Endothelial cell of umbilical vein (primary cell): ENCODE measurements around the gene ZHX3. TPM values are rescaled to one million over a fixed set of nuclear protein-coding genes. Genes with fewer than 3 reads are reported as not detected.

ENCODE experiments used
- BruUV-seq: library from RNA; stranded (reverse); fragments of 400-500 nt; replicated peaks from 2 replicates; lab custom pipeline; 2021; lab: Mats Ljungman, UMichigan
- CTCF ChIA-PET: fragments of 300-600, 350-600 bp; sonication (Branson Sonifier 250); formaldehyde crosslinking; loops from one replicate; lab custom pipeline; 2021; ENCODE audit warnings: antibody characterized with exemption, inconsistent platforms; lab: Charles Lee
- POLR2A ChIA-PET: fragments of 300-600, 350-600 bp; sonication (Branson Sonifier 250); formaldehyde crosslinking; loops from one replicate; lab custom pipeline; 2021; ENCODE audit warnings: antibody characterized with exemption, inconsistent platforms; lab: Charles Lee
- DNase-seq: peaks from one replicate; pipeline ENCODE4 v3.0.0-alpha.2; 2011; ENCODE audit warnings: low read depth, low spot score
- FAIRE-seq: peaks from 2 replicates; lab custom pipeline; 2011; peaks lifted over from hg19 to GRCh38; lab: Jason Lieb, UNC
- H2AFZ ChIP-seq: 2 replicates; pipeline ENCODE4 v1.6.0; 2012; ENCODE audit warnings: low read depth, low read length, control low read depth, inconsistent platforms
- H3K27ac ChIP-seq: 2 replicates; pipeline ENCODE4 v1.5.1; 2011; ENCODE audit warnings: low read depth, mild to moderate bottlenecking, control low read depth, low read length, moderate library complexity; ENCODE audit not compliant: insufficient read depth
- H3K27me3 ChIP-seq, 2 experiments: 2 replicates each; pipeline versions ENCODE4 v1.6.0 to v1.6.1; 2011; ENCODE audit warnings: low read length in 2 of 2, mixed read lengths in 1 of 2; ENCODE audit not compliant: control insufficient read depth in 2 of 2, insufficient read depth in 2 of 2
- H3K36me3 ChIP-seq, 2 experiments: 2 replicates in 1 of 2; 3 replicates in 1 of 2; pipeline ENCODE4 v1.5.1; 2011; ENCODE audit warnings: low read length in 2 of 2, mild to moderate bottlenecking in 1 of 2, moderate library complexity in 1 of 2; ENCODE audit not compliant: control insufficient read depth in 2 of 2, insufficient read depth in 2 of 2; ENCODE audit errors: extremely low read depth in 1 of 2
- H3K4me1 ChIP-seq: 3 replicates; pipeline ENCODE4 v1.5.1; 2011; ENCODE audit warnings: mild to moderate bottlenecking, low read length; ENCODE audit not compliant: control insufficient read depth, insufficient read depth; ENCODE audit errors: extremely low read depth
- H3K4me2 ChIP-seq: 2 replicates; pipeline ENCODE4 v1.6.1; 2011; ENCODE audit warnings: low read length, control low read depth, mixed read lengths; ENCODE audit not compliant: insufficient read depth
- H3K4me3 ChIP-seq, 3 experiments: fragments of 200-600 bp in 1 of 3; sonication (generic), shearing (Covaris generic) in 1 of 3; replicated peaks in 1 of 3; 2 replicates each; pipeline ENCODE4 v1.5.1; 2011 to 2016; ENCODE audit warnings: control low read depth in 3 of 3, low read length in 3 of 3, mild to moderate bottlenecking in 2 of 3, inconsistent platforms in 1 of 3, low read depth in 1 of 3, moderate library complexity in 1 of 3; ENCODE audit not compliant: insufficient read depth in 1 of 3
- H3K79me2 ChIP-seq: 2 replicates; pipeline ENCODE4 v1.6.0; 2012; ENCODE audit warnings: low read length, inconsistent platforms; ENCODE audit not compliant: control insufficient read depth, insufficient read depth
- H3K9ac ChIP-seq: replicated peaks from 2 replicates; pipeline ENCODE3; 2011; ENCODE audit warnings: low read length, control low read depth; ENCODE audit not compliant: insufficient read depth; ENCODE audit errors: extremely low read depth
- H3K9me1 ChIP-seq: replicated peaks from 3 replicates; pipeline ENCODE4 v1.6.0; 2011; ENCODE audit warnings: mild to moderate bottlenecking, low read length; ENCODE audit not compliant: control insufficient read depth, insufficient read depth; ENCODE audit errors: extremely low read depth
- H3K9me3 ChIP-seq: replicated peaks from 2 replicates; pipeline ENCODE4 v1.5.1; 2012; ENCODE audit warnings: low read length, inconsistent platforms; ENCODE audit not compliant: control insufficient read depth, insufficient read depth
- H4K20me1 ChIP-seq: replicated peaks from 2 replicates; pipeline ENCODE3; 2011; ENCODE audit warnings: mild to moderate bottlenecking, low read length; ENCODE audit not compliant: control insufficient read depth, insufficient read depth; ENCODE audit errors: extremely low read depth
- EZH2 ChIP-seq: IDR thresholded peaks from 2 replicates; pipeline ENCODE4 v1.6.1; 2012; ENCODE audit warnings: borderline replicate concordance, low read depth, mild to moderate bottlenecking, moderate library complexity, low read length, inconsistent platforms; ENCODE audit not compliant: severe bottlenecking
- FOS ChIP-seq: IDR thresholded peaks from 2 replicates; pipeline ENCODE4 v1.6.1; 2011; ENCODE audit warnings: mild to moderate bottlenecking, low read length, moderate library complexity, borderline replicate concordance; ENCODE audit not compliant: insufficient read depth
- GATA2 ChIP-seq: IDR thresholded peaks from 2 replicates; pipeline ENCODE4 v1.7.0; 2011; ENCODE audit warnings: low read depth, mild to moderate bottlenecking, moderate library complexity, mixed read lengths, low read length; ENCODE audit not compliant: insufficient read length, insufficient read depth
- JUN ChIP-seq: IDR thresholded peaks from 2 replicates; pipeline ENCODE4 v1.6.1; 2011; ENCODE audit warnings: borderline replicate concordance, low read depth; ENCODE audit not compliant: insufficient read length, insufficient read depth
- MYC ChIP-seq: IDR thresholded peaks from one replicate; pipeline ENCODE4 v1.6.1; 2011; ENCODE audit warnings: mild to moderate bottlenecking, low read depth, low read length
- POLR2A ChIP-seq: IDR thresholded peaks from 2 replicates; pipeline ENCODE4 v1.6.1; 2012; ENCODE audit warnings: low read depth, mild to moderate bottlenecking, control low read depth, low read length
- POLR2AphosphoS5 ChIP-seq: IDR thresholded peaks from 2 replicates; pipeline ENCODE4 v1.6.1; 2012; ENCODE audit warnings: low read depth, mild to moderate bottlenecking, control low read depth, low read length, moderate library complexity; ENCODE audit not compliant: insufficient read depth
- dilution Hi-C: fragments of 300-500 bp; cut with MboI; formaldehyde crosslinking; loops from one replicate; pipeline ENCODE4 v1.15.0; 2019; ENCODE audit warnings: low sequenced_read_pairs; ENCODE audit not compliant: extremely low pct_ligation_motif_present
- intact Hi-C: fragments of 100-400 bp; cut with micrococcal nuclease; formaldehyde crosslinking; loops from one replicate; pipeline ENCODE4 v1.10.0; 2022
- polyA plus RNA-seq, 4 experiments: library from polyadenylated mRNA; depleted of rRNA in 3 of 4; stranded (reverse) in 3 of 4; unstranded in 1 of 4; fragments of >200 nt; gene quantifications; 2 replicates each; pipeline versions ENCODE4 v1.2.1 to v1.2.3, GENCODE V29; 2011 to 2012; ENCODE audit warnings: missing spikeins in 1 of 4
- total RNA-seq: library from RNA; stranded (reverse); gene quantifications from 2 replicates; pipeline ENCODE4 v1.2.3, GENCODE V29; 2021
- TF ChIP-seq, protein P1 (sequence below): IDR thresholded peaks from 2 replicates; pipeline ENCODE4 v1.6.1; 2011; ENCODE audit not compliant: insufficient read depth, insufficient read length
- TF ChIP-seq, protein P2 (sequence below), 2 donors: IDR thresholded peaks; 1 replicate in 1 of 2; 2 replicates in 1 of 2; pipeline ENCODE4 v1.5.1; 2011; ENCODE audit warnings: low read length in 2 of 2, mild to moderate bottlenecking in 2 of 2, moderate library complexity in 2 of 2, control low read depth in 1 of 2, inconsistent platforms in 1 of 2, low read depth in 1 of 2; ENCODE audit not compliant: insufficient read depth in 1 of 2; ENCODE audit errors: extremely low read depth in 1 of 2

Gene ZHX3
- total and polyA plus RNA-seq, 2 donors (not counting 3 experiments of a cell fraction or from before 2014, with no cell fraction given), result 7.4 to 17.8 TPM

DNA sequence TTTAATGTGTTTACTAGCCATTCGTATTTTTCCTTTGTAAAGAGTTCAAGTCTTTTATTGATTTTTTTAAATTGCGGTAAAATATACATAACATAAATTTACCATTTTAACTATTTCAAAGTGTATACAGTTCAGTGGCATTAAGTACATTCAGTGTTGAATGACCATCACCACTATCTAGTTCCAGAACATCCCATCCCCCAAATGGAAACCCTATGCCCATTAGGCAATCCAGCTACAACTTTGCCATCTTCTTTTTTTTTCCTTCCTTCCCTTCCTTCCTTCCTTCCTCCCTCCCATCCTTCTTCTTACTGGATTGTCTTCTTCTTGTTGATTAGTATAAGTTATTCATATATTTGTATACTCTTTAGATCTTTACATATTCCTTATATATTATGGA lies 31.7 kb upstream of the ZHX3 start:
- BruUV-seq, result no TSS peak
- ChIA-PET CTCF (interaction anchor here (1.5 to 3.4 kb wide), 2 partner anchors 9 to 10 kb away, joined by 3 to 19 read pairs; partner anchors contain the start of gene LPIN3), POLR2A (no interaction called here)
- Histone ChIP-seq H3K9me3 (no peaks in the 10 kb centered on the region), H3K27ac (no peak overlapping the region), H3K4me3 (no peak overlapping the region), H4K20me1 (no peaks in the 10 kb centered on the region), H2AFZ (no peak overlapping the region), H3K9me1 (no peaks in the 10 kb centered on the region), H3K4me1 (no peaks in the 10 kb centered on the region), H3K36me3 (no peaks in the 10 kb centered on the region), H3K4me2 (no peak overlapping the region), H3K27me3 (no peaks in the 10 kb centered on the region), H3K9ac (no peak overlapping the region), H3K79me2 (no peaks in the 10 kb centered on the region)
- intact Hi-C loops, result no loop called here
- FAIRE-seq, result no peak
- TF ChIP-seq FOS (no peak), JUN (no peak), GATA2 (no peak), POLR2AphosphoS5 (no peak), EZH2 (no peak)
- TF ChIP-seq, protein P1, sequence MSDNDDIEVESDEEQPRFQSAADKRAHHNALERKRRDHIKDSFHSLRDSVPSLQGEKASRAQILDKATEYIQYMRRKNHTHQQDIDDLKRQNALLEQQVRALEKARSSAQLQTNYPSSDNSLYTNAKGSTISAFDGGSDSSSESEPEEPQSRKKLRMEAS, result no peak
- dilution Hi-C loops, result no loop called here
- DNase-seq, result no peak

DNA sequence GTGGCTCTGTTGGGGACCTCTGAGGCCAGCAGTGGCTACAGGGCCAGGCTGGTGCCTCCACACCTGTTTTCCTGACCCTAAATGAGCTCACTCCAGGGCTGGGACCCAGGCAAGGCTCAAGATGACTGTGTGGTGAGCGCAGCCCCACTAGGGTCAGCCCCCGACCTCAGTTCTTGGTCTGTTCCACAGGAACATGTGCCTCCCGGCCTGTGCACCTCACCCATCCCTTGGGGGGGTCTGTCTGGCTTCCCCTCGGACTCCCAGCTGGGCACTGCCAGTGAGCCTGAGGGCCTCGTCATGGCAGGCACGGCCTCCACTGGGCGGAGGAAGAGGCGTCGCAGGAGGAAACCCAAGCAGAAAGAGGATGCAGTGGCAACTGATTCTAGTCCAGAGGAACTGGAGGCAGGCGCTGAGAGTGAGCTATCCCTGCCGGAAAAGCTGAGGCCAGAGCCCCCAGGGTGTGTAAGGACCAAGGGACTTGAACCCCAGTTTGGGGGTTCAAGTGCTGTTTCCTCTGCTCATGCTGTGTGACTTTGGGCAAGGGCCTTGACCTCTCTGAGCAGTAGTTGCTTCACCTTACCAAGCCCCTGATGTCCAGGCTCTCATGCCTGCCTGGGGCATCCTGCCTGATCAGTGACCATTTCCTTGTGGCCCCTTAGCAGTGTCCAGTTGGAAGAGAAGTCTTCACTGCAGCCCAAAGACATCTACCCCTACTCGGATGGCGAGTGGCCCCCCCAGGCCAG lies 31.1 kb upstream of the ZHX3 start:
- H3K4me1 ChIP-seq, result no peaks in the 10 kb centered on the region
- TF ChIP-seq POLR2AphosphoS5 (no peak), MYC (no peak), GATA2 (no peak), POLR2A (no peak), FOS (no peak), EZH2 (no peak), JUN (no peak)
- TF ChIP-seq, protein P1, result no peak
- TF ChIP-seq, protein P2, sequence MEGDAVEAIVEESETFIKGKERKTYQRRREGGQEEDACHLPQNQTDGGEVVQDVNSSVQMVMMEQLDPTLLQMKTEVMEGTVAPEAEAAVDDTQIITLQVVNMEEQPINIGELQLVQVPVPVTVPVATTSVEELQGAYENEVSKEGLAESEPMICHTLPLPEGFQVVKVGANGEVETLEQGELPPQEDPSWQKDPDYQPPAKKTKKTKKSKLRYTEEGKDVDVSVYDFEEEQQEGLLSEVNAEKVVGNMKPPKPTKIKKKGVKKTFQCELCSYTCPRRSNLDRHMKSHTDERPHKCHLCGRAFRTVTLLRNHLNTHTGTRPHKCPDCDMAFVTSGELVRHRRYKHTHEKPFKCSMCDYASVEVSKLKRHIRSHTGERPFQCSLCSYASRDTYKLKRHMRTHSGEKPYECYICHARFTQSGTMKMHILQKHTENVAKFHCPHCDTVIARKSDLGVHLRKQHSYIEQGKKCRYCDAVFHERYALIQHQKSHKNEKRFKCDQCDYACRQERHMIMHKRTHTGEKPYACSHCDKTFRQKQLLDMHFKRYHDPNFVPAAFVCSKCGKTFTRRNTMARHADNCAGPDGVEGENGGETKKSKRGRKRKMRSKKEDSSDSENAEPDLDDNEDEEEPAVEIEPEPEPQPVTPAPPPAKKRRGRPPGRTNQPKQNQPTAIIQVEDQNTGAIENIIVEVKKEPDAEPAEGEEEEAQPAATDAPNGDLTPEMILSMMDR (IDR thresholded peaks at IDR 0.05; ENCODE audit: extremely low read depth in 1 of 2, insufficient read depth in 1 of 2, low read depth in 1 of 2, low read length in 2 of 2), result no peak
- BruUV-seq, result no TSS peak
- H3K27me3 ChIP-seq, result no peaks in the 10 kb centered on the region
- POLR2A ChIA-PET, result no interaction called here
- no peaks in the 10 kb centered on the region for H3K36me3 ChIP-seq
- no peaks in the 10 kb centered on the region for H3K9me1 ChIP-seq
- no peak overlapping the region for H3K27ac ChIP-seq
- H3K9me3 ChIP-seq, result no peaks in the 10 kb centered on the region
- no peak for FAIRE-seq
- no peaks in the 10 kb centered on the region for H3K79me2 ChIP-seq
- DNase-seq, result no peak
- intact Hi-C loops (no loop called here), dilution Hi-C loops (no loop called here)
- no peak overlapping the region for H3K4me2 ChIP-seq
- H4K20me1 ChIP-seq, result no peaks in the 10 kb centered on the region
- CTCF ChIA-PET, result interaction anchor here (1.5 to 3.4 kb wide), 3 partner anchors 9 to 176 kb away, joined by 3 to 19 read pairs (median 5); partner anchors contain the start of gene LPIN3
- H3K9ac ChIP-seq, result no peak overlapping the region
- H2AFZ ChIP-seq, result no peak overlapping the region
- H3K4me3 ChIP-seq, result no peak overlapping the region
